CD4-positive, alpha-beta T cell treated with Interferon gamma for 1 hour (primary cell): ENCODE results near the gene MEGF6.

Experiments
- DNase-seq: peaks from one replicate; pipeline ENCODE4 v3.0.0-alpha.2; 2020

MEGF6 gene

DNA sequence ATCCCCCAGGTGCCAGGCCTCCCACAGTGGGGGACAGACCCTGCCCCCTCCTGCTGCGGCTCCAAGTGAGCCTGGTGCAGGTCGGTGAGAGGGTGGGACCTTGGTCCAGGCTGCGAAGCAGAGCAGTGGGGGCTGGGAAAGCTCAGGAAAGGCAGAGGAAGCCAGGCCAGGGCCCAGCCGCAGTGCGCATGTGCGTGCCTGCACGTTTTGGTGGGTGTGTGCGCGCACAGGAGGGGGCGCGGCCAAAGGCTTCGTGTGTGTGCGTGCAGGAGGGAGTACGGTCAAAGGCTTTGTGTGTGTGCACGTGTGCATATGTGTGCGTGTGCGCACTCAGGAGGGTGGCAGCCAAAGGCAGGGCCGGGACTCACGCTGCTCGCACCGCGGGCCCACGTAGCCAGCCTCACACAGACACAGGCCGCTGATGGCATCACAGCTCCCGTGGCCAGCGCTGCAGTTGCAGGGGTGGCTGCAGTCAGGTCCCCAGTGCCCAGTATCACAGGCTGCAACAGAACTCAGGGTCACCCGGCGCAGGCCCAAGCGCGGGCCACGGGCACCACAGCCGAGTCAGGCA lies 111.0 kb downstream of the MEGF6 start:
- DNase-seq = no peak

DNA sequence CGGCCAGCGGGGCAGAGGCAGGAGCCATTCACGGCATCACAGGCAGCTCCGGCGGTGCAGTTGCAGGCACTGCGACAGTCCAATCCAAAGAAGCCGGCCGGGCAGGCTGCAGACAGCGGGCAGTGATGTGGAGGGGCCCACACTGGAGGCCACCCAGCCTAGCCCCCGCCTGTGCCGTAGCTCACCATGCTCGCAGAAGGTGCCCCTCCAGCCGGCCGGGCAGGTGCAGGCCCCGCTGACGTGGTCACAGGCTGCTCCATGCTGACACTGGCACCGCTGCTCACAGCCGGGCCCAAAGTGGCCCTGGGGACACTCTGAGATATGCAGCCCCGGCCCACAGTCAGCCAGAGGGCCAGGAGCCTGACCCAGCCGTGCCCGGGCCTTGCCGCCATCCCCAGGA lies 111.7 kb downstream of the MEGF6 start:
- no peak for DNase-seq

DNA sequence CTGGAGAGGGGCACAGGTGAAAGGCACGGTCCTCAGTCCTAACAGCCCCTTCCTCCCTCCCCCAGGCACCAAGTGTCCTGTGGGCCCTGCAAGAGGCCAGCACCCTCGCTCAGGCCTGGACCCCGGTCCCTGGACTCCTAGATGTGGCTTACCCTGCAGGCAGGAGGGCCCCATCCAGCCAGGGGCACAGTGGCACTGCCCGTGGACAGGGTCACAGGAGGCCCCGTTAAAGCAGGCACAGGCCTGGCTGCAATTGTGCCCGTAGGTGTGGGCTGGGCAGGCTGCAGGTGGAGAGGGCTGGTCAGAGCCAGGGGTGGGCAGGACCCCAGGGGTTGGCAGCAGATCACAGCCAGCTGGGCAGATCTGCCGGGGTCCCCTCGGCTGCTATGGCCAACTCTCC lies 112.3 kb downstream of the MEGF6 start:
- DNase-seq = no peak

DNA sequence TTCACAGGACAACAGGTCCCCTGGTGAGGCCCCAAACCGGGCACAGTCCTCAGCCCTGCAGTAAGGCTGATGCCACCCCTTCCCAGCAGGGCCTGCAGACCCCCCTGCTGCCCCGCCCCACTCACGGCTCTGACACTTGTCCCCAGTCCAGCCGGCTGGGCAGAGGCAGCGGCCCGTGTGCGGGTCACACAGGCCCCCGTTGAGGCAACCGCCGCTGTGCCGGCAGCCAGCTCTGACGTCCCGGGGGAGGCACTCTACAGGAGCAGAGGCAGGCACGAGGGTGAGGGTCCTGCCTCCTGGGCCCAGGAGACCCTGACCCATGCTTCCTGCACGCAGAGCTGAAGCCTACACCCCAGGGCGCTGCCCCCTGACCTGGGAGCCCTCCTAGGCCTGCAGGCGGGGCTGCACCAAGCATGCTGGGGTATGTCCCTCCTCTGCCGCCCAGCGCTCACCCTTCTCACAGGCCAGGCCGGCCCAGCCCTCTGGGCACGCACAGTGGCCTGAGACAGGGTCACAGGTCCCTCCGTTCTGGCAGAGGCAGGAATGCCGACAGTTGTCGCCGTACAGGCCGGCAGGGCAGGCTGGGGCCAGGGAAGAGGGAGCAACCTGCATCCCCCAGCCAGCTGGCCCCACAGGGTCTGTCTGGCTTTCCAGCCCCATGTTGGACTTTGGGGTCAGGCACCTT lies 112.9 kb downstream of the MEGF6 start:
- no peak for DNase-seq

DNA sequence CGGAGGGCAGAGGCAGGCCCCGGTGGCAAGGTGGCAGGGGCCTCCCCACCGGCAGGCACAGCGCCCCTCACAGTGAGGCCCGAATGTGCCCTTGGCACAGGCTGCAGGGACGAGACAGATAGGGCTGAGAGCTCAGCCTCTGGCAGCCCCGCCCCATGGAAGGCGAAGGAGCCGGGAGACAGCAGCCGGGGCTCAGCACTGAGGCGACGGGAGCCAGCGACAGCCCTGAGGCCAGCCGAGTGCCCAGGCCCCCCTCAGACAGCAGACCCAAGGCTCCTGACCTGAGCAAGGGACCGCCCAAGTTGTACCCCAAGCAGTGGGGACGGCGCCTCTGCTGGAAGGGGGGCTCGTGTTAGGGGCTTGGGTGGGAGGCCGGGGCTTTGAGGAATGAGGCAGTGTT lies 113.8 kb downstream of the MEGF6 start:
- no peak for DNase-seq

DNA sequence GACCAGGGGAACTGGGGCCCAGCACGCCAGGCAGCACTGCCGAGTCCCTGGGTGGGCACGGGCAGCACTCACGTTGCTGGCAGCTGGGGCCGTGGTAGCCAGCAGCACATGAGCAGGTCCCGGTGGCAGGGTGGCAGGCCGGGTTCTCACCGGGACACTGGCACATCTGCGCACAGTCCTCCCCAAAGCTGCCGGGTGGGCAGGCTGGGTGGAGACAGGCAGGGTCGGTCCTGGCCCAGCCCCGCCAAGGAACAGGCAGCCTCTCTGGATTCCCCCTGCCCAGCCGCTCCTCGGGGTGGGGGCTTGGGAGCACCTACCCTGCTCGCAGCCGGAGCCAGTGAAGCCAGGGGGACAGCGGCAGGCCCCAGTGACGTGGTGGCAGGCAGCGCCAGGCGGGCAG lies 114.4 kb downstream of the MEGF6 start:
- no peak for DNase-seq

DNA sequence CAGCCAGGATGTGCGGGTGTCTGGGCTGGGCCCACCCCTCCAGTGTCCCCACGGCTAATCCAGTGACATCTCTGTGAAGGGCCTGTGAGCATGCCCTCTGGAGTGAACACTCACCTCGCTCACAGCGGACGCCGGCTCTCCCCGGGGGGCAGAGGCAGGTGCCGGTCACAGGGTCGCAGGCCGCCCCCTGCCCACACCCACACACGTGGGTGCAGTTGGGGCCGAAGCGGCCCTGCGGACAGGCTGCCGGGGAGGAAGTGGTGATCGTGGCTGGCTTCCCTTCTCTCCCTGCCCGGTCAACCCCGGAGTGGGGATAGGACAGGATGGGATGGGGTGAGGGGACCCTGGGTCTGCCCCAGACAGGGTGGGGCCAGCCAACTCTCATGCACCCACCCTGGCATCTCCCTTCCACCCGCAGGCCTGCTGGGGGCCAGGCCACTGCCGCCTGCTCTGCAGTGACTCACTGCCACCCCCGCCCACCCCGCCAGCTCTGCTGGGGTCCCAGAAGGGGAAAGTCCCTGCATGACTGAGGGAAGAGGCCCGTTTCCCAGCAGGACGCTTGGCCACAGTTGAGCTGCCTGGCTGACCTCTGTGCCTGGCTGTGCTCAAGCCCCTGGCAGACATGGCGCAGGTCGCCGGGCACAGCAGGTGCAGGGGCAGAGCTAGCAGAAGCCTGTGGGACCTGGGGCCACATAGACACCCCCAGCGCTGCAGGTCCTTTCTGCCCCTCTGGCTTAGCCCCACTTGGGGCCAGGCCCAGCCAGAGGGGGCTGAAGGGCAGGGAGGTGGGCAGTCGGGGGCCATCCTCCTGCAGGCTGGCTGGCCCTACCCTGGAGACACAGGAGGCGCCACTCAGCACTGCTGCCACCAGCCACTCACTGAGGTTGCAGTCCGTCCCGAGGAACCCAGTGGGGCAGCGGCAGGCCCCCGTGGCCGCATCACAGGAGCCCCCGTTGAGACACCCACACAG lies 115.2 kb downstream of the MEGF6 start:
- no peak for DNase-seq

GRCh38 chr1:3494321-3495308 lies 116.7 kb downstream of the MEGF6 start:
- no peak for DNase-seq

- no peak for DNase-seq
Measured at GRCh38 chr1:3492545-3493246, 118.6 kb downstream of the MEGF6 start.

DNA sequence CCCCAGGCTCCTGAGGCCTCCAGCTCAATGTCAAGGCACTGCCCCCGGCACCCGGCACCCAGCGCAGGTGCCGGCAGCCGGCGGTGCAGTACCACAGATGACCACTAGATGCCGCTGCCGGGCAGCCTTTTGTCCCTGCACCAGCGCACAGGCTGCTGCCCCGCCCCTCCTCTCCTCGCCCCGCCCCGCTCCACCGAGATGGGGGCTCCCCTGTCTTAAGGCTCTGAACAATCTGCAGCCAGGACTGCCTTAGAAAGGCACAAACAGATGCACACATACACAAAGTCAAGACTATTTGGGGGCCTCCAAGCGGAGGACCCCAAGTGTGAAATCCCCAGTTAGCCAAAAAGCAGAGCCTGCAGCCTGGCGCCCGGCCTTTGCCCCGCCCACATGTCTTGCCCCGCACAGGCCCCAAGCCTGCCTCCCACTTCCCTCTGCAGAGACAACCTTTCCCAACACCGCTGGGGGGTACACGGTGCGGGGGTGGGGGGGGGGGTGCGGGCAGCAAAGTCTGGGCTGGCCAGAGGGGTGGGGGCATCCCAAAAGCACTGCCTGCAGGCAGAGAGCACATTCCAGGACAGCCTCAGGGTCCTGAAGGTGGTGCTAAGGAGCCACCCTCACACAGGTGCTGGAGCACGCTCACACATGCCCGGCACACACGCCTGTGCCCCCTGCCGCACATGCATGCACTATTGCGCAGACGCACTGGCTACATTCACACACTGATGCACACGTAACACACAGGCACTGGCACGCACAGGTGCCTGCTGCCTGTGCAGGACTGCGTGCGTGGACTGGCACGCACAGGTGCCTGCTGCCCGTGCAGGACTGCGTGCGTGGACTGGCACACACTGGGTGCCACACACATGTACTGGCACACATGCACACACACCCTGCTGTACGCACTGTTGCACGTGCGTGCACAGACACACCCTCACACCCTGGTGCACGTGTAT lies 119.7 kb downstream of the MEGF6 start:
- DNase-seq = peak; percentile 79

GRCh38 chr1:3490046-3490745 lies 121.1 kb downstream of the MEGF6 start:
- no peak for DNase-seq

DNA sequence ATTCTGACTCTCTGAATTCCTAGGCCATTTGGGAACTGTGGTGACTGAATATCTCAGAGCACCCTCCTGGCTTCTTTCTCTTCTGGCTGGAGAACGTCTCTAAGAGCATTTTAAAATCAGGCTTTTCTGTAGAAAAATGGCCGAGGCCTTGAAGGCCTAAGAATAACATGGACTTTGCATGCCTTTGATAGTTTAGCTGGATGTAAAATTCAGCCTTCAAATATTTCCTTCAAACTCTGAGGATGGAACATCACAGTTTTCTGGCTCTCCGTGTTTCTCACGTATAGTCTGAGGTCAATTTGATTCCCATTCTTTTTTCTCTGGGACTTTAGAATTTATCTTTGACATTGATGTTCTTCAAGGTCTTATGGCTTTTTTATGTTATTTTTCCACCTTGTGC lies 122.9 kb downstream of the MEGF6 start:
- no peak for DNase-seq

- no peak for DNase-seq
Measured at GRCh38 chr1:3485016-3485415, 126.3 kb downstream of the MEGF6 start.

DNA sequence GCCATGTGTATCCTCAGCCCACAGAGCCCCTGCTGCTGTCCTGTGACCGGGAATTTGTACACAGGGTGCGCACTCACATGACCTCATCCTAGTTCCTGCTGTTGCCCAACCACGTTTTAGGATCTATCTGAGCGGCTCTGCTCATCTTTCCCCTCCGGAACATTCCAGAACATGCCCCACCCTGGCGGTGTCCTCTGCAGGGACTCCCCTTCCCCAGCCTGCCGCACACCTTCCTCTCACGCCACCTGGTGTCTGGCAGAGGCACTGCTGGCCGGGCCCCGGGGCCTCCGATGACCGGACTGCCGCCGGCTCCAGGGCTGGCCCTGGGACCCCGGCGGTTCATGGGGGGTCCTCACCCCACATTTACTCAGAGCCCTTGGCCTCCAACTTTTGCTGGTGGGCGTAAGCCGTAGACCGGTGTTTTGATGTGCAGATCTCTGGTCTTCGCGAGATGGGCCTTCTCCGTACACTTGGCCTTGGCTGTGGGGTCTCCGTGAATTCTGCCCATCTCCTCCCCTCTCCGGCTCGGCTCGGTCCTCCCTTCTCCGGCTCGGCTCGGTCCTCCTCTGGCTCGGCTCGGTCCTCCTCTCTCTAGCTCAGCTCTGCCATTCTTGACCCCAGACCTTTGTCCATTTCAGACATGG lies 127.4 kb downstream of the MEGF6 start:
- peak; percentile 11 for DNase-seq

GRCh38 chr1:3483380-3483779 lies 127.9 kb downstream of the MEGF6 start:
- DNase-seq = no peak

- DNase-seq = no peak
Measured at GRCh38 chr1:3482378-3482849, 128.9 kb downstream of the MEGF6 start.

- no peak for DNase-seq
Measured at GRCh38 chr1:3481836-3482375, 129.4 kb downstream of the MEGF6 start.

DNA sequence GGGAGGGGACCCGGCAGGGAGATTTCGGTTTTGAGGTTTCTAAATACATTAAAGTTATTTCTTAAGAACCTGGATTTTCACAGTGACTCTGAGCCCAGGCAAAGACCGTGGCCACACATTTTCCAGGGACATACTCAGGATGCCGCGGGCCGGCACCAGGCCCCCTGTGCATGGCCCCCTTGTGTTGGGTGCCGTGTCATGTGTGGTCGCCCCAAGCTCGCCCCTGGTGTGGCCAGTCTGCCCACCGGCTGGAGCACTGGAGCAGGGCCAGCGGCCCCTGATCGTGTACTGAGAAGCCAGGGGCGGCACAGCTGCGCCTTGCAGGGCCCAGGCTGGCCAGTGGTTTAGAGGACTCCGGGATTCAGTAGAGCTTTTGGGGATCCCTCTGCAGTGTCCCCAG lies 130.3 kb downstream of the MEGF6 start:
- DNase-seq = no peak

DNA sequence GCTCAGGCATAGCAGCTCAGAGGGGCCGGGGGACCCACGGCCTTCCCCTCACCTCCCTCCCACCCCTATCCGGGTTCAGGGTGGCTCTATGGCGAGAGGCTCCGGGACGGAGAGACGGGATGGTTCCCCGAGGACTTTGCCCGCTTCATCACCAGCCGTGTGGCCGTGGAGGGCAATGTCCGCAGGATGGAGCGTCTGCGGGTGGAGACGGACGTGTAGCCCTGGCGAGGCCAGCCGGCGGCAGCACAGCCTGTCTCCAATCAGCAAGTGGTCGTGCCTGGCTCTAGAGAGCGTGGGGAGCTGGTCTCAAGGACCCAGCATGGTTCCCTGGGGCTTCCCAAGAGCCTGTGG lies 131.0 kb downstream of the MEGF6 start:
- no peak for DNase-seq
